HTR-8/SVneo (cell line): ENCODE measurements around the gene SLC2A5.
"Not testable (repeated sequence)": the region's sequence is repeated elsewhere in the genome, so short reads cannot be mapped to it uniquely, and the experiment has no call there.

Experiments used
- DNase-seq: peaks from one replicate; pipeline ENCODE4 v3.0.0; 2011; ENCODE audit warnings: low spot score, mixed read lengths; ENCODE audit not compliant: insufficient read length
- FAIRE-seq: peaks from 2 replicates; lab custom pipeline; 2011; peaks lifted over from hg19 to GRCh38; lab: Jason Lieb, UNC

The SLC2A5 gene

DNA sequence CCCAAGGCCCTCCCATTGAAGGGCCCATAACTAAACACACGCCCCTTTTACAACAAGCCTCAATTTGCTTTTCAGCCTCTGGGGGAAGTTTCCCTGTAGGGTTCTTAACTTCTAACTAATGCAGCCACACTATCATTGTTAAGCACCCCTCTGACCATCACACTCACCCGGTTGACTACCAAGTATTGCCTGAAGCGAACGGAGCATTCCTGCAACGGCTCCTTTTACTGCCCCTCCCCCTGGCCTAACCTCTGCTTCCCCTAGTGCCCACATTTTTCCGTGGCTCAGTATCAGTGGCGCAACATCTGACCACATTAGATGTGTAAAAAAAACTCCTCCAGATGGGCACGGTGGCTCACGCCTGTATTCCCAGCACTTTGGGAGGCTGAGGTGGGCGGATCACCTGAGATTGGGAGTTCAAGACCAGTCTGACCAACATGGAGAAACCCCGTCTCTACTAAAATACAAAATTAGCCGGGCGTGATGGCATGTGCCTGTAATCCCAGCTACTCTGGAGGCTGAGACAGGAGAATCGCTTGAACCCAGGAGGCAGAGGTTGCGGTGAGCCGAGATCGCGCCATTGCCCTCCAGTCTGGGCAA, 24.7 kb upstream of the SLC2A5 start:
- DNase-seq, FAIRE-seq: not testable (repeated sequence)

DNA sequence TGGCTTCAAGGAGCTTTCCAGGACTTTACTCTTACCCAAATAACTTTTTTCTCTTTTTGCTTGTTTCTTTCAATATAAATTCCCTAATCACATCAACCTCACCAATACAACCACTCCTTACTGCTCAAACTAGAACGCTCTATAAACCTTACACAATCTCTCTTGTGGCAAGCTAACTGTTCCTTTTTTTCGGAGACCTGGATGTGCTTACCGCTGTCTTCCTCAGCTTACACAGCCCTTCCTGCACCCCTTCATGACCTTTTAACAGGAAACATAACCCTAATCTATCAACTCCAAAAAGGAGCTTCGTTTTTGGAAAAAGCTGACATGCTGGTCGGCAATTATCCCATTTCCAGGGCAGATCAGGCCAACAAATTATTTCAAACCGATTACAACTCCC, 24.1 kb upstream of the SLC2A5 start:
- DNase-seq (no peak), FAIRE-seq (no peak)

- DNase-seq (no peak), FAIRE-seq (no peak)
These were observed 23.7 kb upstream of the SLC2A5 start for GRCh38 chr1:9093091-9093490.

DNA sequence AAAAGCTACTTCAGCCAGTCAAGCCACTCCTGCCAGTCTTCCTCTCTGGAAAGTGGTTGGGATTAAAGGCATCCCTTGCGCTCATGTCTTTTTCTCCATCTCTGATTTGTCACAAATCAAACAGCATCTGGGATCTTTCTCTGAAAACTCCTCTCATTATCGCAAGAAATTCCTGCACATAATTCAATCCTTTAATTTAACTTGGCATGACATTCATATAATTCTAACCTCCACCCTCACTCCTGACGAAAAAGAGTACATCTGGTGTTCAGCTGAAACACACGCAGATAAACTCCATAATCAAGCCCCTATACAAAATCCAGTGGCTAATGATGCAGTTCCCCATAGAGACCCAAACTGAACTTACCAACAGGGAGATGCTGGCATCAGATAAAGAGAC, 19.4 kb upstream of the SLC2A5 start:
- DNase-seq (no peak), FAIRE-seq (no peak)

DNA sequence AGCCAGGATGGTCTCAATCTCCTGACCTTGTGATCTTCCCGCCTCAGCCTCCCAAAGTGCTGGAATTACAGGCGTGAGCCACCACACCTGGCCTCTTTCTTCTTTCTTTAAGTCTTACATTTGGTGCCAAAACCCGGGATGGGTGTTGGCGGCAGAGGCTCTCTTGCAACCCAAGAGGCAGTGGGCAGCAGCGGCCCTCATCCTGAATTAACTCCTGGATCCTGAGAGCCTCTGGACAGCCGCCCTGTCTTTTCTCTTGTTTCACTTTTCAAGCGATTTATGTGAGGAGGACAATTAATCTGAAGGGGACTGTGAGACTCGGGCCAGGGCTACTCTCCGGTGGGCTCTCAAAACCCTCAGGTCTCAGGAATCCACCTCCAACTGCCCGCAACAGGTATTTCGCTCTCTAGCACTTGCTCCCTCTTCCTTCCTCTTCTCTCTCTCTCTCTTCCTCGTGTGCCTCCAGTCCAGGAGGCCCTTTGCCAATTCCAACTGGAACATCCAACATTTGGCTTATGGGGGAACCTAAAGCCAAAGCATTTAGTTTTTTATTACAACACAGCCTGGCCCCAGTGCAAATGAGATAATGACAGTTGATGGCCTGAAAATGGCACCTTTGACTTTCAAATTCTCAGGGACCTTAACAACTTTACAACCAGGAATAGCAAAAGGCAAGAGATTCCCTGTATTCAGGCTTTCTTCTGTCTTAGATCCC, 18.1 kb upstream of the SLC2A5 start:
- DNase-seq (no peak), FAIRE-seq (no peak)

DNA sequence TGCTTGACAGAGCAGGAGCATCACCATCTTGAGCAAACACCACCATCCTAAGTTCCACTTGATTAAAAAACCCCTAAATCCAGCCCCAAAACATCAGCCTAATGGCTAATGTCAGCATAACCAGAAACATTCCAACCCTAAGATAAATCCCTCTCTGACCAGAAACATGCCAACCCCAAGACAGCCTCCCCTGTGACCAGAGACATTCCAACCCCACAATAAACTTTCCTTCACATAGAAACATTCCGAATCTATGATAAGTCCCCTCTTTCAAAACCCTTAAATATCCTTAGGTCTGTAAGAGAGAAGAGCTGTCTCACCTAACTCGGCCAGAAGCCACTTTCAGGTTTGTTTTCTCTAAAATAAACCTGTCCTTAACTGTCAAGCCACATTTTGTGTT, 17.4 kb upstream of the SLC2A5 start:
- FAIRE-seq, result no peak
- DNase-seq, result no peak

- DNase-seq (no peak), FAIRE-seq (no peak)
These were observed 16.6 kb upstream of the SLC2A5 start for GRCh38 chr1:9086045-9086444.

- FAIRE-seq (no peak), DNase-seq (no peak)
These were observed 16.0 kb upstream of the SLC2A5 start for GRCh38 chr1:9085306-9085940.

- DNase-seq, result no peak
- no peak for FAIRE-seq
These were observed 15.5 kb upstream of the SLC2A5 start for GRCh38 chr1:9084906-9085305.

GRCh38 chr1:9081473-9081872, 12.0 kb upstream of the SLC2A5 start:
- DNase-seq, result no peak
- FAIRE-seq, result no peak

DNA sequence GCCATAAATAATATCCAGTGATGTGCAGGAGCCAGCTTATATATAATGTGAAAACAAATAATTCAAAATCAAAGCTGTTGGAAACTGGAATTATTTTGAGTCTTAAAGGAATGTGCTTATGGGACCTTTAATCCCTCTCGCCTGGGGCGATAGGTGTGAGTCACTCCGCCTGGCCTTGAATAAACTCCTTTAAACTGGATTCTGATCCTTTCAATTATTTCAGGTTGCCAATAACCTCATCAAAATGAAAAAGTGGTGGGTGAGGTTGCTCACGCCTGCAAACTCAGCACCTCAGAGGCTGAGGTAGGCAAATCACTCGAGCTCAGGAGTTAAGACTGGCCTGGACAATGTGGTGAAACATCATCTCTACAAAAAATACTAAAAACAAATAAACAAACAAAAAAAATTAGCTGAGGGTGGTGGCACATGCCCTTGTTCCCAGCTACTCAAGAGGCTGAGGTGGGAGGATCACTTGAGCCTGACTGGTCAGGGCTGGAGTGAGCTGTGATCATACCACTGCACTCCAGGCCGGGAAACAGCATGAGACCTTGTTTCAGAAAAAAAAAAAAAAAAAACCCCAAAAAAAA, 11.4 kb upstream of the SLC2A5 start:
- DNase-seq (peak; percentile 25), FAIRE-seq (no peak)

GRCh38 chr1:9079988-9080704, 10.7 kb upstream of the SLC2A5 start:
- FAIRE-seq (no peak), DNase-seq (no peak)

- DNase-seq (no peak), FAIRE-seq (no peak)
These were observed 9.5 kb upstream of the SLC2A5 start for GRCh38 chr1:9078752-9079500.

GRCh38 chr1:9078015-9078751, 8.7 kb upstream of the SLC2A5 start:
- no peak for DNase-seq
- no peak for FAIRE-seq

- DNase-seq, result peak; percentile 32
- no peak for FAIRE-seq
These were observed 5.6 kb upstream of the SLC2A5 start for GRCh38 chr1:9075022-9075421.

GRCh38 chr1:9073143-9073542, 3.7 kb upstream of the SLC2A5 start:
- FAIRE-seq, result no peak
- DNase-seq, result no peak

GRCh38 chr1:9071554-9072235, 2.3 kb upstream of the SLC2A5 start:
- FAIRE-seq (no peak), DNase-seq (no peak)

GRCh38 chr1:9070486-9070885, 1.1 kb upstream of the SLC2A5 start:
- FAIRE-seq (no peak), DNase-seq (no peak)

GRCh38 chr1:9068981-9069325, 482 bp downstream of the SLC2A5 start:
- DNase-seq (no peak), FAIRE-seq (no peak)
